Measurements from ENCODE around the gene SDHD. TPM values are rescaled to one million over a fixed set of nuclear protein-coding genes. Genes with fewer than 3 reads are reported as not detected.

SDHD gene
- total RNA-seq, 1 experiment from 2014 or later, result 59.1 TPM

- Mint-ChIP-seq H3K27ac (ENCODE audit: unreplicated experiment) (no peak overlapping the region), H3K4me3 (ENCODE audit: low read depth, unreplicated experiment) (no peak overlapping the region), H3K9me3 (ENCODE audit: low read depth, unreplicated experiment) (no peaks in the 10 kb centered on the region), H3K27me3 (ENCODE audit: unreplicated experiment) (no peaks in the 10 kb centered on the region), H3K36me3 (ENCODE audit: insufficient read depth, unreplicated experiment) (no peaks in the 10 kb centered on the region), H3K4me1 (ENCODE audit: low read depth, unreplicated experiment) (no peaks in the 10 kb centered on the region)
- no peak for TF ChIP-seq CTCF (IDR thresholded peaks at IDR 0.05; ENCODE audit: unreplicated experiment)
- no TSS peak for BruUV-seq (replicated peaks)
- DNase-seq, result no peak
- intact Hi-C loops (cut with micrococcal nuclease; ENCODE audit: unreplicated experiment), result no loop called here
- CTCF ChIA-PET, result no interaction called here
These were observed 19.4 kb downstream of the SDHD start for GRCh38 chr11:112106070-112106469.

GRCh38 chr11:112113539-112114457 lies 27.1 kb downstream of the SDHD start:
- intact Hi-C loops (cut with micrococcal nuclease; ENCODE audit: unreplicated experiment), result loop anchor here (1.0 to 5.0 kb wide), 2 partner anchors 62 to 164 kb away; partner anchors contain the start of gene BCO2
- CTCF ChIA-PET, result interaction anchor here (0.6 to 1.3 kb wide), 7 partner anchors 12 to 166 kb away, joined by 3 to 6 read pairs (median 4); partner anchors contain the start of genes IL18 and PTS
- Mint-ChIP-seq H3K27me3 (ENCODE audit: unreplicated experiment) (no peaks in the 10 kb centered on the region), H3K9me3 (ENCODE audit: low read depth, unreplicated experiment) (peaks cover 3% of the 10 kb centered on the region), H3K36me3 (ENCODE audit: insufficient read depth, unreplicated experiment) (no peaks in the 10 kb centered on the region), H3K4me1 (ENCODE audit: low read depth, unreplicated experiment) (no peaks in the 10 kb centered on the region), H3K4me3 (ENCODE audit: low read depth, unreplicated experiment) (no peak overlapping the region), H3K27ac (ENCODE audit: unreplicated experiment) (no peak overlapping the region)
- no TSS peak for BruUV-seq (replicated peaks)
- peak; percentile 37 for TF ChIP-seq CTCF (IDR thresholded peaks at IDR 0.05; ENCODE audit: unreplicated experiment)
- DNase-seq, result no peak

GRCh38 chr11:112114460-112114859 lies 27.8 kb downstream of the SDHD start:
- Mint-ChIP-seq H3K36me3 (ENCODE audit: insufficient read depth, unreplicated experiment) (no peaks in the 10 kb centered on the region), H3K9me3 (ENCODE audit: low read depth, unreplicated experiment) (peaks cover 3% of the 10 kb centered on the region), H3K4me1 (ENCODE audit: low read depth, unreplicated experiment) (no peaks in the 10 kb centered on the region), H3K27me3 (ENCODE audit: unreplicated experiment) (no peaks in the 10 kb centered on the region), H3K4me3 (ENCODE audit: low read depth, unreplicated experiment) (no peak overlapping the region), H3K27ac (ENCODE audit: unreplicated experiment) (no peak overlapping the region)
- intact Hi-C loops (cut with micrococcal nuclease; ENCODE audit: unreplicated experiment), result loop anchor here (1.0 to 5.0 kb wide), 2 partner anchors 61 to 163 kb away; partner anchors contain the start of gene BCO2
- TF ChIP-seq CTCF (IDR thresholded peaks at IDR 0.05; ENCODE audit: unreplicated experiment), result no peak
- CTCF ChIA-PET, result interaction anchor here (0.6 kb wide), 1 partner anchor 12 kb away, joined by 4 read pairs; no protein-coding TSS in a partner anchor
- DNase-seq, result no peak
- no TSS peak for BruUV-seq (replicated peaks)

- H3K4me3 Mint-ChIP-seq (ENCODE audit: low read depth, unreplicated experiment), result no peak overlapping the region
- no peak overlapping the region for H3K27ac Mint-ChIP-seq (ENCODE audit: unreplicated experiment)
- intact Hi-C loops (cut with micrococcal nuclease; ENCODE audit: unreplicated experiment), result no loop called here
- no peak for DNase-seq
- H3K4me1 Mint-ChIP-seq (ENCODE audit: low read depth, unreplicated experiment), result no peaks in the 10 kb centered on the region
- TF ChIP-seq CTCF (IDR thresholded peaks at IDR 0.05; ENCODE audit: unreplicated experiment), result no peak
- no TSS peak for BruUV-seq (replicated peaks)
- H3K36me3 Mint-ChIP-seq (ENCODE audit: insufficient read depth, unreplicated experiment), result peaks cover 2% of the 10 kb centered on the region
- H3K27me3 Mint-ChIP-seq (ENCODE audit: unreplicated experiment), result no peaks in the 10 kb centered on the region
- CTCF ChIA-PET, result no interaction called here
- peaks cover 3% of the 10 kb centered on the region for H3K9me3 Mint-ChIP-seq (ENCODE audit: low read depth, unreplicated experiment)
These were observed 28.7 kb downstream of the SDHD start for GRCh38 chr11:112115386-112115785.
